Esophagus muscularis mucosa (tissue), 4 donors: ENCODE measurements around the gene AGGF1.

Experiments
- EP300 ChIP-seq: sonication (generic); formaldehyde crosslinking; IDR thresholded peaks from one replicate; pipeline ENCODE4 v1.6.1; 2017; ENCODE audit warnings: antibody characterized with exemption
- POLR2A ChIP-seq: fragments of 450-650 bp; IDR thresholded peaks from one replicate; pipeline ENCODE4 v1.6.1; 2017; ENCODE audit warnings: antibody characterized with exemption, moderate library complexity, mild to moderate bottlenecking, low read depth
- POLR2AphosphoS5 ChIP-seq, 2 donors: sonication (generic); formaldehyde crosslinking; IDR thresholded peaks; one replicate each; pipeline ENCODE4 v1.6.1; 2017; ENCODE audit warnings: antibody characterized with exemption in 2 of 2
- TF ChIP-seq, protein P1 (sequence below), 3 experiments: fragments of 200-600 bp in 2 of 3; fragments of 450-650 bp in 1 of 3; sonication (generic) in 2 of 3; IDR thresholded peaks; one replicate each; pipeline ENCODE4 v1.5.1; 2017 to 2019; ENCODE audit warnings: antibody characterized with exemption in 3 of 3, mild to moderate bottlenecking in 2 of 3, moderate library complexity in 1 of 3

DNA sequence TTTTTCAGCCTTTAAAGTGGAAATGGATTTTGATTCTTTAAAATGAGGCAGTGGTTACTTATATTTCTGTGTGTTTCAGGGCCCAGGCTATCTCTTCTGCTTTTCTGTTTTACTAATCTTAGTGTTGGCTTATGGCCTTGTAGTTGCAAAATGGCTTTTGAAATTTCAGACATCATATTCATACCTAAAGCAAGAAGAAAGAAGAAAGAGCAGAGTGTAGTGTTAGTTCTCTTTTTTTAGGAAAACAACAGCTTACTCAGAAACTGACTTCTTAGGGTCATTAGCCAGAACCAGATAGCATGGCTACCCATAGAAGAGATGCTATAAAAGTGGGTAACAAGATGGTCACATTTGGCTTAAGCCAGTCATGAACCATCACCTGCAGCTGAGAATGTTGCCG is 36.0 kb downstream of the AGGF1 start:
- no peak for TF ChIP-seq POLR2AphosphoS5 (IDR thresholded peaks at IDR 0.05)
- no peak for TF ChIP-seq EP300
- TF ChIP-seq, protein P1, sequence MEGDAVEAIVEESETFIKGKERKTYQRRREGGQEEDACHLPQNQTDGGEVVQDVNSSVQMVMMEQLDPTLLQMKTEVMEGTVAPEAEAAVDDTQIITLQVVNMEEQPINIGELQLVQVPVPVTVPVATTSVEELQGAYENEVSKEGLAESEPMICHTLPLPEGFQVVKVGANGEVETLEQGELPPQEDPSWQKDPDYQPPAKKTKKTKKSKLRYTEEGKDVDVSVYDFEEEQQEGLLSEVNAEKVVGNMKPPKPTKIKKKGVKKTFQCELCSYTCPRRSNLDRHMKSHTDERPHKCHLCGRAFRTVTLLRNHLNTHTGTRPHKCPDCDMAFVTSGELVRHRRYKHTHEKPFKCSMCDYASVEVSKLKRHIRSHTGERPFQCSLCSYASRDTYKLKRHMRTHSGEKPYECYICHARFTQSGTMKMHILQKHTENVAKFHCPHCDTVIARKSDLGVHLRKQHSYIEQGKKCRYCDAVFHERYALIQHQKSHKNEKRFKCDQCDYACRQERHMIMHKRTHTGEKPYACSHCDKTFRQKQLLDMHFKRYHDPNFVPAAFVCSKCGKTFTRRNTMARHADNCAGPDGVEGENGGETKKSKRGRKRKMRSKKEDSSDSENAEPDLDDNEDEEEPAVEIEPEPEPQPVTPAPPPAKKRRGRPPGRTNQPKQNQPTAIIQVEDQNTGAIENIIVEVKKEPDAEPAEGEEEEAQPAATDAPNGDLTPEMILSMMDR (IDR thresholded peaks at IDR 0.05) = no peak
- TF ChIP-seq POLR2A = no peak
